GM19239 (cell line): Measurements from ENCODE around the gene KISS1.

Source experiments
- DNase-seq: peaks from one replicate; pipeline ENCODE4 v3.0.0; 2011; ENCODE audit warnings: low spot score; ENCODE audit not compliant: insufficient read length
- FAIRE-seq: peaks from 2 replicates; lab custom pipeline; 2011; peaks lifted over from hg19 to GRCh38; lab: Jason Lieb, UNC

The KISS1 gene

DNA sequence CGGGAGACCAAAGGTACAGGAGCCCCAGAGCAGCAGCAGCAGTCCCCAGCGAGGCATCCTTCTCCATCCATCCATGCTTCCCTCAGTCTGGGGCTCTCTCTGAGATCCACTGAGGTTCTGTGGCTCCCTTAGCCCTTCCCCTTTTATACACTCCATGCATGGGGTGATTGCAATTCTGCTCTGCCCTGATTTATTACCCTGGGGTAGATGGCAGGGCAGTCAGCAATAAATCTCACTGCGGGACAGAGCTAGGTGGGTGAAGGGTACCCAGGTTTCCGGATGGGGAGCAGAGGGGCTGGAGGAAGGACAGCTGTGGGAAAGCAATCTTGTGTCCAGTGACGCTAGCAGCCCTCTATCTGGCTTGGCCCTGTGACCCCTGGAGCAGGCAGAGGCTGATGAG lies 30.1 kb downstream of the KISS1 start, which contains the start of gene REN:
Gene REN (minus strand): TSS at position 119 of the 400 bp plus-strand sequence. CDS start 44 bp downstream, at position 75.
- no peak for DNase-seq
- FAIRE-seq: no peak

DNA sequence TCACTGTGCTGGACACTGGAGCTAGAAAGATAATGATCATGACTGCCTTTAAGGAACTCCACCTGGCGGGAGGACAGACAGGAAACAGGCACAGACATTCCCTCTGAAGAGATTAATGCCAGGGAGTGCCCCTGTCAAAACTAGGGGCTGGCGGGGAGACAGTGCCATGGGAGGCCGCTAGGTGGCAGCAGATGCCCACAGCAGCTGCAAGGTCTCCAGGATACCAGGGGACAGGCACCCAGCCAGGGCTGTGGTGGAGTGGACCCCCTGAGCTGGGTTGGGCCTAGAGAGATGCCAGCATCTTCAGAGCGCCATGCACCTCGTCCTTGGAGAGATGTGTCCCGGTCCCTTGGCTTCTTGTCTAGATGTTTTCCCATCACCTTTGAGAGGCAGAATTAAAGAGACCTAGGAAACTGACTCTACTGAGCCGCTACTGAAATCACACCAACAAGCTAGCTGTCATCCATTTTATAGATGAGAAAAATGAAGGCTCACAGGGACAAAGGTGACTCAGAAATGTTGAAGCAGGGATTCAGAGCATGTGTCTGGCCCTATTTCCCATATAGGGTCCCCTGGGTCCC lies 33.7 kb downstream of the KISS1 start:
- FAIRE-seq (peak; percentile 78), DNase-seq (peak; percentile 82)

DNA sequence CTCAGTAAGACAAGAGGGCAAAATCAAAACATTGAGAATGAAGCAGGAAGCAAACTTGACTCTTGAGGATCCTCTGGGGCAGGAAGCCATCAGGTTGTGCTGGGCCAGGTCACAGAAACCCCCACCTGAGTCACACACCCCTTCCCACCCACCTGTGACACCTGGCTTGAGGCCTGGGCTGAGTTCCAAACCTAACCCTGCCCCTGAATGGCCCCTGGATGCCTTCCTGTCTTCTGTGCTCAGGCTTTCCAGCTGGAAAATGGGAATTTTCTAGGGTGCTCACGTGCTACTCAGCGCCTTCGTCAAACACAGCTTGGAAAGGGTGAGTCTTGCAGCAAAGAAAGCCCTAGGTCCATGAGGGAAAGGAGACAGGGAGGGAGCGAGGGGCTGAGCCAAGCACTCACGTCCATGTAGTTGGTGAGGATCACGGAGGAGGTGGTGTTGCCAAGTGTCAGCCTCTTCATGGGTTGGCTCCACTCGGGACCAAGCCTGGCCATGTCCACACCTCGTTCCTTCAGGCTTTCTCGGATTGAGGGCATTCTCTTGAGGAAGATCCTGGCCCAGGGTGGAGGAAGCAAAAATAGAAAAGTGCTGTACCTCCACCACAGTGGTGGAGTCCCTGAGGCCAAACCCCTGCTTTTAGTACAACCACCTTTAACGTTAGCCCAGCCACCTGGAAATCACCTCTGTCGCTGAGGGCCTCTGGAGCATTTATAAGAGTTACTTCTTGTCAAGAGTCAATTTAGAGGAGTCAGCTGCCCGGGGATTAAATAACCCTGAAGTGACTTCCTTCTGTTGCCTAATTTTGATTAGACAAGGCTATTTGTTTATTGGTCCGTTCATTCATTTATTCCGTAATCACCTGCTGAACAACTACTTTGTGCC lies 34.4 kb downstream of the KISS1 start:
- no peak for FAIRE-seq

DNA sequence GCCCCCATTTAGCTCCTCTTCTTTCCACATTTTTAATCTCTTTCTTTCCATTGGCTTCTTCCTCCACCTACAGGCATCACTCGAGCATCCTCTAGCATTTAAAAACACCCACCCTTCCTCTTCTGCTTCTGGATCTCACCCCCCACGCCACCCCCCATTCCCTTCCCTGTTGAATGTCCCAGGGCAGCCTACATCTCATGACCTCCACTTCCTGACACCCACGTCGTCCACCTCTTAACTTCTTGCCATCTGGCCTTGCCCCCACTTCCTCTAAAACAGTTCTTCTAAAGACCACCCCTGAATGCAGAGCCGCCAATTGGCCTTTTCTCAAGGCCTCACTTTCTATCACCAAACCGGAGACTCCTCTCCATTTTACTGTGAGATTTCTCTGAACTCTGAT lies 38.3 kb downstream of the KISS1 start:
- no peak for DNase-seq
- FAIRE-seq: no peak

More for the DNA sequence above, 34.4 kb downstream of the KISS1 start:
- no peak for DNase-seq

DNA sequence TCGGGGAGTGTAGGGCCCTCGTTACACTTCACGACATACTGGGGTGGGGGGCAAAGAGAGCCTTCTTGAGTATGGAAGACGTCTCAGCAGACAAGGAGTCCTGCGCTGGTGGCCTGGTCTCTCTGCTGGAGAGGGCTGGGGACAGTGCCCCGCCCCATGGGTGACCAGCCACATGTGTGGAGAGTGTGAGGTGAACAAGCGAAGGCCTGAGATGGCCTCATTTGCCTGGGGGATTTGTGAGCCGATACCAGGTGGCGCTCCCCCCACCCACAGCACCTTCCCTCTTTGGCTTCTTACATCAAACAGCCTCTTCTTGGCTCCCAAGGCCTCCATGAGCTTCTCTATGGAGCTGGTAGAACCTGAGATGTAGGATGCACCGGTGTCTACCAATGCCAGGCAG lies 40.4 kb downstream of the KISS1 start:
- DNase-seq: no peak
- FAIRE-seq: no peak

DNA sequence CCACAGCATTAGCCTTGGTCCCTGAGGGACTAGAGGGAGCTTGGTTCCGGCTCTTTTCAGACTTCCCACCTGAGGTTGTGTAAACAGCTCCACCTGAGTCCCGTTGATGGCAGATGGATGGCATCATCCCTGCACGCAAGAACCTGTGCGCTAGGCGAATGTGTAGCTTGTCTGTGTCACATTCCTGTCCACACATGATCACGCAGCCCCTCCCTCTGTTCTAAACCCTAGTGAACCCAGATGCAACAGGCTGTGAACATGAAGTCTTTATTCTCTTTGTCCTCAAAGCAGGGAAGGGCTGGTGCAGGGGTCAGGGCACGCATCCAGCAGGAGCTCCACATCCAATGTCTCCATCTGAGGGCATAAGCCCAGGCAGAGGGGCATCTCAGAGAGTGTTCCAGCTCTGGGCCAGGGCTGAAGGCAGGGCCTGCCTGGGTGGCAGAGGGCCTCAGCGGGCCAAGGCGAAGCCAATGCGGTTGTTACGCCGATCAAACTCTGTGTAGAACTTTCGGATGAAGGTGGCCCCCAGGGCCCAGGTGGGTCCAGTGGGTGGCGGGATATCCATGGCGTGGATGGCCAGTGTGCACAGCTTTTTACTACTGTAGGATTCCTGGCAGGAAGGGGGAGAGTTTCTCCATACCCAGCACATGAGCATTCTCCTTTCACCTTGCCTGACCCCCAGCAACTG lies 41.6 kb downstream of the KISS1 start:
- DNase-seq (no peak), FAIRE-seq (no peak)

DNA sequence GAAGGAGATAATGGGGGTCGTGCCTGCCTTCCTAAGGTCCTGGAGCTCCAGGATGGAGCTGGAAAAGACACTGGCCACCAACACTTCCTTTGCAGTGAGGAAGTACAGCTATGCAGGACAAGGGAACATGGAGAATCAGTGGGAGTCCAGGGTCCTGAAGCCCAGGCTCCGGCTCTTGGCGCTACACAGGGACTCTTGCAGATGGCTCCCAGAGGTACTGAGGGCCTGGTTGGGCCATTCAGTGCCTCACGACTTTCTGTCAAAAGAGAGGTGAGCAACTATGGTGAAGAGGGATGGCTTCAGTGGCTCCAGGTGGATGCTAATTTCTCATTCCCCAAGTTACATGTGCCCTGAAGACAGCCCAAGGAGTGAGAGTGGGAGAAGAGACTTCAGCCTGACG lies 42.6 kb downstream of the KISS1 start:
- FAIRE-seq: no peak
- DNase-seq: no peak

DNA sequence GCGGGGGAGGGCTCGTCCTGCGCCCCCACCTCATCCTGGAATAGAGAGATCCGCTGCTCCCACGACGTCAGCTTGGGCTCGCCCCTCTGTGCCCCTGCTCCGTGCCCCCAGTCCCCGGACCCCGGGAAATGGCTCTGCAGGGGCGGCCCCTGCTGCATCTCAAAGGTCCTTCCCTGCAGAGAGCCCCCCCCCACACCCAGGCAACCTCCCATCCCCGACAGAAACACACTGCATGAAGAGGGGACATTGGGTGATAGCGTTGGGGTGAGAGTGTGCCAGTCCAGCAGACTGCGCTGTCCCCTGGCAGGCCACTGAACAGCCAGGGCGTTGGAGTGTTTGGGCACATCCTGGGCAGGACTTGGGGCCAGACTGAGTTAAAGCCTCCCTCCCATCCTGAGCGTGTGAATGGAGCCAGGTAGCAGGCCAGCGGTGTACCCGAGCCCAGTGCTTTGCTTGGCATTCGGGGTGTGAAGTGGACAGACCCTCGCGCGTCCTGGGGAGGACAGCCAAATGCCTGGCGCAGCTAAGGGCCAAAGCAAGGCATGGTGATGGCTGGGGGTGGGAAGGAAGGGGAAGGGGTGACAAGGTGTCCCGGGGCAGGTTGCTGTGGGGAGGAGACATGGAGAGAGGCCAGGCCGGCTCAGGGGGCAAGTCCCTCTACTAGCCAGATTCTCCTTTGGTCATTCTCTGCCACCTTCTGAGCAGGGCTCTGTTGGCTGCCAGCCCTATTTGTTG lies 43.8 kb downstream of the KISS1 start:
- FAIRE-seq (no peak), DNase-seq (no peak)

DNA sequence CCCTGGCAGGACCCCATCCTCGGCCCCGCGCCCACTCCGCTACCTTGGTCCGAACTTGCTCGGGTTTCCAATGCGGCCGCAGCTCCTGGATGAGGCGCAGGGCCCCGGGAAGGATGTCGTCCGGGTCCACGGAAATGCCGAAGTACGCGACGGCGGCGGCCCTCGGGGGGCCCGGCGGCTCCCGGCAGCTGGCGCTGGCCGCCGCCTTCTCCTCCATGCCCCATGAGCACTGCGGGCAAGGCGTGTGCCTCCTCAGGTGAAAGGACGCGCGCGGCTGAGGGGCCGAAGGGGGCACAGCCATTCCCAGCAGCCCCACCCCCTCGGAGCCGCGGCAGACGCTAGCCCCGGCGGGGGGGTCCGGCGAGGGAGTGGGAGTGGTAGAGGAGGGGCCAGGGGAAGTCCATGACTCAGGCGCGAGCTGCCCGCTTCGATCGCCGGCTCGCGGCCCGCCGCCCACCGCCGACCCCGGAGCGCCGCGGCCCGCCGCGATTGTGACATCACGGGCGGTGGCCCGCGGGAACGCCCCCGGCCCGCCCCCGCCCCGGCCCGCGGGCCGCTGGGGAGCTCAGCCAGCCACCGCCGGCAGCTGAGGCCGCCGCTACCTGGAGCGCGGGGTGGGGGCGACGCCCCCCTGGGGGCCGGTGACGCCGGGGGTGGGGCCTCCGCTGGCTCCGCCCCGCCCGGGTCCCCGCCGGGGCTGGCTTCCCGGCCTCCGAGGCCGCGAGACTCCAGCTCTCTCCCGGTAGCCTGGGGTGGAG lies 44.6 kb downstream of the KISS1 start, which contains the start of gene ETNK2:
Gene ETNK2 (minus strand): TSS at position 493 of the 758 bp plus-strand sequence. CDS start 192 bp downstream, at position 301.
- FAIRE-seq: no peak
- DNase-seq: no peak

DNA sequence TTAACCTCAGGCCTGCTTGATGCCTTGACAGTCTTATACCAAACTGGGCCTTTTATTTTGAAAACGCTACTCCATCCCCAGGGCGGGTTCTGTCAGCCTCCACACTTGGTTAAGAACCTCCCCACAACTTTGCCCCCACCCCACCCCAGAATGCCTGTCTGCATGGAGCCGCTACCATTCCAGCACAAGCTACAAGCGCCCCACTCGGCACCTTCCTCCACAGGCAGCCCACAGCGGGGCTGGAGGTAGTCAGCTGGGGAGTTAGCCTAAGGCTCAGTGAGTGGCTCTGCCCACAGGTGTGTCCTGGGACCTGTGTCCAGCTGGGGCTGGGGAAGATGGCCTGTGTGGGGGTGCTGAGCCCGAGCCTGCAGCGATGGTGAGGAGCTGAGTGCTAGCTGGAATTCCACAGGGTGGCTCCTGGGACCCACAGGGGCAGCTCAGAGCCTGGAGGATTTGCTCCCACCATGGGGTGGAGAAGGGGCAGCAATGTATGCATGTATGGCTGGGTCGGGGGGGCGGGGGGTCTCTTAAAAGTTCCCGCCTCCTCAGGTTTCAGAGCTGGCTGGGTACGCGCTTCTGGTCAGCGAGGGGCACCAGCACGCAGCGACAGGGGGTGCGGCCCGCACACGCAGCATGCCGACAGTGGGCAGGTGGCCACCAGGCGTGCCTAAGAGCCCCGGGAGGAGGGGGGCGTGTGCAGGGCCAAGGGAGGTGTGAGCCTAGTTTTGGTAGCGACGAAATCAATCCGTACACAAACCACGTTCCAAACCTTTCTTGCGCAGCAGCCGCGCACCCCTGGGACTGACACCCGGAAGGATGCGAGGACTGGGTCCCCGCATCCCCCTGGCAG lies 45.4 kb downstream of the KISS1 start:
- DNase-seq (no peak), FAIRE-seq (no peak)

DNA sequence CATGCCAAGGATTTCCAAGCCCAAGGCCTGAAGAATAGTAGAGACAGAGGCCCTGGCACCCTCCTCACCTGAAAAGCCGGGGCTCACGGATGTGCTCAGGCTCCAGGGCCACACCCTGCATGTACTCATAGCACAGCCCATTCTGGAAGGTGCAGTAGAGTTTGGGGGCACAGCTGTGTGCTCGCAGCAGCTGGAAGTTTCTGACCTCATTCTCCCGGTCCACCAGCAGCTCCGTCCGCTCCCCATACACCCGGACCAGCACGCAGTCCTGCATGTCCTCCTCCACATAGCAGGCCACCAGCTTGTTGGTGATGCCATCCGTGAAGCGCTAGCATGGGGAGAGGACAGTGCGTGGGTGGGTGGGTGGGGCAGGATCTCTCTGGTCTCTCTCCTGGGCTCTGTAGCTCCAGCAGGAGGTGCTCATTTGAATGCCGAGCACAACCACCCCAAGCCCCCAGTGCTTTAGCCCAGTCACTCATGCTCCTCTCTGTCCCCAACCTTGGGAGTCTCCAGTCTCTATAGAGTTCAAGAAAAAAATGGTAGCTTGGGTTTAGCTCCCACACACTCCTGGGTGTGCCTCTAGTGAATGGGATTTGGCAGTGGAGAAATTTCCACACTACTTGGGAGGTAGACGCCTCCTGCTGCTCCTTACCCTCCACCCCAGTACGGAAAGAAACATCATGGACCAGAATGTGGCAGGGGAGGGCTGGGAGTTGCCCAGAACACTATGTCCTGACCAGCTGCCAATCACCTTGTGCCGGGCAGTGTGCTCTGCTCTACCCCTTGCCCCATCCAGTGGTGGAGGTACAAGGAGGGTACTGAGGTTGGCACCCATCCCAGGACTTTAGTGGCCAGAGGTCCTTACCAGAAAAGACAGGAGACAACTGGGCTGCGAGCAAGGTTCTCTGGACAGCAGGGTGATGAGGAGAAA lies 46.4 kb downstream of the KISS1 start:
- FAIRE-seq: no peak
- DNase-seq: no peak

DNA sequence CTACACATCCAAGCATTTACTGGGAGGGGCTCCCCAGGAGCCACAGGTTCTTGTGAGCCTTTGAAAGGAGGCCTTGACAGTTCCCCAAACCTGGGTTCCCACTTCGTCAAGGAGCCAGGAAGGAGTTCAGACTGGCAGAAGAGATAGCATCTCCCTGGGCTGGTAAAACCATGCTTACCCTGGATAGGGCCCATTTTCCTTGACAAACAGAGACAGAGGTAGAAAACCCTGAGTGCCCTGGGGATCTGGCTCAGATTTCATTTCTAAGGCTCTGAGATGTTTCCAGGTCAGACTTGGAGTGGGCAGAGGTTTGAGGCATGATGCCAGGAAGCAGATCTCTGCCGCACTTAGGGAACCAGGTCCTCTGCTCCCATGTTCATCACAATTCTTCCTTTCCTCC lies 47.2 kb downstream of the KISS1 start:
- no peak for DNase-seq
- FAIRE-seq: no peak

DNA sequence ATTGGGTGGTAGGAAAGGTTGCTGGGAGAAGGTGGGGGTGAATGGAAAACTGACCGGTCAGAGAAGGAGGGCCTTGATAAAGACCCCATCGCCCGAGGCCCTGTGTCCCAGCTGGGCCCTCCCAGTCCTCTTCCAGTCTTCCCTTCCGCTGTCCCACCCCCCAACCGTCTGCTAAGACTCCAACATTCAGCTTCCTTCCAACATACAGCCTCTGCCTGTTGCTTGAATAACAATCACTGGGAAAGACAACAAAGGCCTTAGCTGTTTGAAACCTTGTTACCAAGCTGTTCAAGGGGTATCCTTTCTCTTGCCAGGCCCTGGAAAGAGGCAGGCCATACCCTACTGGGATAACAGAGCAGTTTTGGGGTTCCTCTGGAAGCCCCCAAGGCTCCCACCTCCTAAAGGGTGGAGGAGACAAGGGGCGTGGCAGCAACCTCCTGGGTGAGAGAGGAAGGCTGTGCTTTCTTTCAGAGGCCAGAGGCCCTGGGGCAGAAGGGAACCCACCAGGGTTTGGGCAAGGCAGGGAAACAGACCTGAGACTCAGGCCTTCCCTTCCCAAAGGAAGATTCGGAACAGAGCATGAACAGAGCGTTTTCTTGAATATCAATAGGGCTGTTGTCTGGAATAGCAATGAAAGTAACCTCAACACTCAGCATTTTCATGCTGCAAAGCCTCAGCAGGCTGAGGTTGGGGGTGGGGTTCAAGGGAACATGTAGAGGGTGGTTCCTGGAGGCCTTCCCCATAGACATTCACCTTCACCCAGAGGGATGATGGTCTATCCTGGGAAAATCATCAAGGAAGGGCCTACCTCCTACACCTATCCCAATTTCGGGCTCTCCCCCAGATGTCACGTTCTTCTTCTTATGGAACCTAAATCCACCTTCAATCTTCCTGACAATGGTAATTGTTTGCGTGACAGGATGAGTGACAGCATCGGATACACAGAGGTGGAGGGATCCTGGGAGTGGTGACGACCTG lies 48.6 kb downstream of the KISS1 start:
- no peak for FAIRE-seq
- DNase-seq: no peak

DNA sequence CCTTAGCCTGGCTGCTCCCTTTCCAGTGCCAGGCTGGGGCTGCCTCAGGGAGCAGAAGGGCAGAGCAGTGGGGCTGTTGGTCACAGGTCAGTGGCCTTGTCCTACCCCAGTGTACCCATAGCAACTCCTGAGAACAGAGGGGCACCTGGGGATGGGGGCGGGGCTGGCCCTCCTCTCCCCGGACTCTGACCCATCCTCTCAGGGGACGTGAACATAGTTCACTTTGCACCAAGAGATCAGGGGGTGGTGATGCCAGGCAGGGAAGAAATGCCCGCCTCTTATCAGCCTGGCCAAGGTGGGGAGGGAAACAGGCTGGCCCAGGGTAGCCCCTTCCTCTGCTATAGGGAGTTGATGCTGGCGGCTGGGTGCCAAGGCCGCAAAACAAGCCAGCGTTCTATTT lies 49.3 kb downstream of the KISS1 start:
- no peak for FAIRE-seq

DNA sequence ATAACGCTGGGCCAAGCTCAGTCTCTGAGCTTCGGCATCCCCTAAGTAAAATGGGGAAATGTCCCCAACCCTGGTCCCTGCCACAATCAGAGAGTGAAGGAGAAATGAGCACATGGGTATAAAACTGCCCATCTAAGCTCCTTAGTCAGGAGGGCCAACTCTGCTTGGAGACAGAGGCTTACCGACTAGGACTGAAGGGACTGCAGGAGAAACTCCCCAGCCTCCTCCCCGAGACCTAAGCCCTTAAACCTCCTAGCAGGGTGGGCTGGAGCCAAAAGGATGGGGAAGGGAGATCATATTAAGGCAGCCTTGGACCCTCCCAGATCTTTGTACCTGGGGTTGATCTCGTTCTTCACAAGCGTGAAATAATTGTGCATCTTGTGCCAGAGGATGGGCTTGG lies 50.0 kb downstream of the KISS1 start:
- DNase-seq: no peak
- FAIRE-seq: no peak

More for the DNA sequence above, 49.3 kb downstream of the KISS1 start:
- no peak for DNase-seq

DNA sequence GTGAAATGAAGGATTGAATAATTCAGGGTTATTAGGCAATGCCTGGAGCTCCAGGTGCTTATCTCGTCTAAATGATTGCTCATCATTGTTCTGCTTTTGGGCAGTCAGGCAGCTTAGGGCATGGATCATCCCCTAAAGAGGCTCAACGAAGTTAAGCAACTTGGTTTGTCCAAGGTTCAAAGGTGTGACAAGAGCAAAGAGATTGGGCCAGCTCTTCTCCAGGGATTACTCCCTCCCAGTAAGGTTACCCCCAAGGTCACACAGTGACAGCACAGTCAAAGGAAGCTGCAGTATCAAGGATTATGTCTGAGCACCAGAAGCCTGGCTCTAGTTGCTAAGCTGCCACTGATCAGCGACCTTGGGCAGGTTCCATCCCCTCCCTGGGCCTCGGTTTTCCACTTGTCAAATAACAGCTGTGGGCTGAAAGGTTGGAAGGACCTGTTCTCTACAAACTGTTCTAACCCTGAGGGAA lies 51.2 kb downstream of the KISS1 start:
- FAIRE-seq (no peak), DNase-seq (no peak)
